ENCODE data around the gene ARID2.

DNA sequence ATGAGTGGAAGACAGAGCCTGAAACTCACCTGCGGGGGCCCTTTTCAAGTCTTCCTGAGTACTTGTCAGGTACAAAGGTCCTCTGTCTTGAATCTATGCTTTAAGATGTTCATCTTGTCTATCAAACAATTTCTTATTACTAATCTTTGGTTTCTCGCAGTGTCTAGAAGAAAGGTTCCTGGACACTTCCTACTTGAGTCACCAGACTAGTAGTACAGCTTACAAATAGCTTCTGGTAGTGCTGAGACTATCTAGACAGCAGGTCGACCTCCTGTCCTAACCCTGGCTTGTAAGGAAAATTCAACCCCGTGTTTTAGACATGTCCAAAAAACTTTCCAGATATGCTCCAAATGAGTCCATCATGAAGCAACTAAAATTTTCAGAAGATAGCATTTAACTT, 11.2 kb upstream of the ARID2 start:
- TF ChIP-seq MEF2A (IDR thresholded peaks at IDR 0.05; ENCODE audit: insufficient read depth, low read depth, low read length) (no peak), RB1 (IDR thresholded peaks at IDR 0.05; ENCODE audit: borderline replicate concordance) (no peak), POLR2AphosphoS5 (IDR thresholded peaks at IDR 0.05; ENCODE audit: low read length) (no peak), POU2F2 (IDR thresholded peaks at IDR 0.05; ENCODE audit: borderline replicate concordance, low read depth, low read length) (no peak)
